ENCODE results near the gene RAB40C.

GRCh38 chr16:621526-622105 lies 31.8 kb downstream of the RAB40C start:
- TF ChIP-seq CTCF (conservative IDR thresholded peaks at IDR 0.05; ENCODE audit: low read depth, low read length) (no peak), EZH2 (IDR thresholded peaks at IDR 0.05; ENCODE audit: borderline replicate concordance, low read depth, low read length, poor library complexity, severe bottlenecking) (no peak)
